Loucy (cell line): Measurements from ENCODE around the gene AKTIP.
A peak's percentile ranks its signal among the peaks of the same experiment; 100 is the strongest.

Experiments
- H2AFZ ChIP-seq: fragments of 200-600 bp; sonication (generic); 2 replicates; pipeline ENCODE4 v1.6.0; 2016; ENCODE audit warnings: antibody characterized with exemption, mild to moderate bottlenecking, low read length, moderate library complexity
- H3F3A ChIP-seq: fragments of 200-600 bp; 2 replicates; pipeline ENCODE4 v1.6.0; 2016; ENCODE audit warnings: antibody characterized with exemption, low read depth, mild to moderate bottlenecking
- H3K27me3 ChIP-seq: fragments of 200-600 bp; sonication (generic); 2 replicates; pipeline ENCODE4 v1.6.1; 2014; ENCODE audit warnings: low read length, mild to moderate bottlenecking; ENCODE audit not compliant: insufficient read depth, poor library complexity, severe bottlenecking
- H3K36me3 ChIP-seq: fragments of 200-600 bp; sonication (generic); 2 replicates; pipeline ENCODE4 v1.6.1; 2016; ENCODE audit warnings: low read length; ENCODE audit not compliant: insufficient read depth
- H3K4me1 ChIP-seq: fragments of 200-600 bp; sonication (generic); 2 replicates; pipeline ENCODE4 v1.5.1; 2014; ENCODE audit warnings: low read length, mild to moderate bottlenecking; ENCODE audit not compliant: insufficient read depth, poor library complexity, severe bottlenecking
- H3K4me2 ChIP-seq: fragments of 200-600 bp; sonication (generic); 2 replicates; pipeline ENCODE4 v1.6.0; 2014; ENCODE audit warnings: antibody characterized with exemption, low read length, low read depth, mild to moderate bottlenecking; ENCODE audit not compliant: poor library complexity, severe bottlenecking
- H3K4me3 ChIP-seq: fragments of 200-600 bp; sonication (generic); 2 replicates; pipeline ENCODE4 v1.5.1; 2014; ENCODE audit warnings: low read length, mild to moderate bottlenecking, mixed read lengths; ENCODE audit not compliant: poor library complexity, severe bottlenecking
- H3K79me2 ChIP-seq: fragments of 200-600 bp; sonication (generic); 2 replicates; pipeline ENCODE4 v1.6.1; 2014; ENCODE audit warnings: low read length; ENCODE audit not compliant: insufficient read depth
- H3K9ac ChIP-seq: fragments of 200-600 bp; sonication (generic); 2 replicates; pipeline ENCODE4 v1.6.0; 2014; ENCODE audit warnings: mild to moderate bottlenecking, low read depth, low read length, moderate library complexity; ENCODE audit not compliant: poor library complexity, severe bottlenecking
- H3K9me2 ChIP-seq: fragments of 200-600 bp; sonication (generic); replicated peaks from 2 replicates; pipeline ENCODE4 v1.6.1; 2016; ENCODE audit warnings: low read depth, low read length, mixed read lengths
- H3K9me3 ChIP-seq: fragments of 200-600 bp; sonication (generic); 2 replicates; pipeline ENCODE4 v1.6.1; 2014; ENCODE audit warnings: mild to moderate bottlenecking, antibody characterized with exemption, low read length, low read depth; ENCODE audit not compliant: insufficient read depth
- H4K20me1 ChIP-seq: fragments of 200-600 bp; sonication (generic); 2 replicates; pipeline ENCODE4 v1.6.0; 2014; ENCODE audit warnings: antibody characterized with exemption, low read length, mild to moderate bottlenecking; ENCODE audit not compliant: insufficient read depth, poor library complexity, severe bottlenecking
- CTCF ChIP-seq: fragments of 200-600 bp; sonication (generic); conservative IDR thresholded peaks from 2 replicates; pipeline ENCODE4 v1.5.1; 2014; ENCODE audit warnings: mild to moderate bottlenecking, antibody characterized with exemption, low read length
- EZH2phosphoT487 ChIP-seq: fragments of 200-600 bp; IDR thresholded peaks from 2 replicates; pipeline ENCODE4 v1.6.1; 2018; ENCODE audit warnings: antibody characterized with exemption, mild to moderate bottlenecking, moderate library complexity, borderline replicate concordance

AKTIP gene

GRCh38 chr16:53506254-53506653 lies 3.2 kb upstream of the AKTIP start:
- Histone ChIP-seq H3K9me2 (no peaks in the 10 kb centered on the region), H3F3A (no peaks in the 10 kb centered on the region), H3K79me2 (peaks cover 5% of the 10 kb centered on the region; the same call in 1 of the 2 replicates), H3K9me3 (no peaks in the 10 kb centered on the region), H3K4me3 (no peak overlapping the region), H2AFZ (no peak overlapping the region), H3K36me3 (no peaks in the 10 kb centered on the region), H3K9ac (no peak overlapping the region), H4K20me1 (peaks cover 3% of the 10 kb centered on the region), H3K4me2 (no peak overlapping the region), H3K4me1 (peaks cover 19% of the 10 kb centered on the region), H3K27me3 (no peaks in the 10 kb centered on the region)
- TF ChIP-seq EZH2phosphoT487 (no peak), CTCF (no peak)

- no peak for TF ChIP-seq EZH2phosphoT487
- TF ChIP-seq CTCF, result no peak
- H2AFZ ChIP-seq, result no peak overlapping the region
- H3K9me2 ChIP-seq, result no peaks in the 10 kb centered on the region
- H3F3A ChIP-seq, result no peaks in the 10 kb centered on the region
- no peaks in the 10 kb centered on the region for H3K9me3 ChIP-seq
- peak overlapping the region; percentile 69 for H3K9ac ChIP-seq
- H4K20me1 ChIP-seq, result peaks cover 3% of the 10 kb centered on the region
- H3K27me3 ChIP-seq, result no peaks in the 10 kb centered on the region
- H3K4me2 ChIP-seq, result peak overlapping the region; percentile 85
- H3K4me3 ChIP-seq, result peak overlapping the region; percentile 77
- H3K4me1 ChIP-seq, result peaks cover 19% of the 10 kb centered on the region
- H3K36me3 ChIP-seq, result no peaks in the 10 kb centered on the region
- peaks cover 5% of the 10 kb centered on the region; the same call in 1 of the 2 replicates for H3K79me2 ChIP-seq
Measured at GRCh38 chr16:53504665-53505064, 1.7 kb upstream of the AKTIP start.

GRCh38 chr16:53503991-53504663 lies 1.1 kb upstream of the AKTIP start:
- H3K36me3 ChIP-seq, result no peaks in the 10 kb centered on the region
- H4K20me1 ChIP-seq, result peaks cover 3% of the 10 kb centered on the region
- H3K9me2 ChIP-seq, result no peaks in the 10 kb centered on the region
- no peak overlapping the region for H2AFZ ChIP-seq
- peak overlapping the region; percentile 77 for H3K4me3 ChIP-seq
- no peaks in the 10 kb centered on the region for H3K27me3 ChIP-seq
- peak overlapping the region; percentile 69 for H3K9ac ChIP-seq
- peaks cover 5% of the 10 kb centered on the region; the same call in 1 of the 2 replicates for H3K79me2 ChIP-seq
- peak overlapping the region; percentile 85 for H3K4me2 ChIP-seq
- H3F3A ChIP-seq, result no peaks in the 10 kb centered on the region
- TF ChIP-seq CTCF (no peak), EZH2phosphoT487 (no peak)
- no peaks in the 10 kb centered on the region for H3K9me3 ChIP-seq
- H3K4me1 ChIP-seq, result peaks cover 19% of the 10 kb centered on the region
